HCT116 (cell line): ENCODE results near the gene ATP8B4. TPM values are rescaled to one million over a fixed set of nuclear protein-coding genes. Genes with fewer than 3 reads are reported as not detected.

Experiments
- ATAC-seq: fragments of 200-7000 bp; cut with Tn5 transposase; 2 replicates; pipeline ENCODE4 v1.9.1; 2020; ENCODE audit warnings: mild to moderate bottlenecking, moderate library complexity
- BruUV-seq: library from RNA; stranded (reverse); fragments of 400-500 nt; replicated peaks from 2 replicates; lab custom pipeline; 2021; lab: Mats Ljungman, UMichigan
- CTCF ChIA-PET: fragments of 300-600 bp; sonication (Branson Sonifier 250); formaldehyde crosslinking; loops from one replicate; lab custom pipeline; 2021; ENCODE audit warnings: antibody characterized with exemption; lab: Charles Lee
- POLR2A ChIA-PET: fragments of 300-600, 350-600 bp; sonication (Branson Sonifier 250); formaldehyde crosslinking; loops from one replicate; lab custom pipeline; 2021; ENCODE audit warnings: antibody characterized with exemption; lab: Charles Lee
- RAD21 ChIA-PET, 2 experiments: fragments of 300-600 bp; sonication (Branson Sonifier 250); formaldehyde crosslinking; loops; one replicate each; lab custom pipeline; 2023; ENCODE audit warnings: low total read pairs in 2 of 2; ENCODE audit not compliant: uncharacterized antibody in 2 of 2, unreplicated experiment in 2 of 2, low non-redundant PET in 1 of 2; lab: Charles Lee
- DNase-seq: peaks from one replicate; pipeline ENCODE4 v3.0.0-alpha.2; 2010; ENCODE audit warnings: low read depth, low spot score
- H2AFZ ChIP-seq: fragments of 200-600 bp; shearing (Covaris generic), sonication (generic); 2 replicates; pipeline ENCODE4 v1.6.1; 2017; ENCODE audit warnings: low read depth, mixed run types, mixed read lengths, antibody characterized with exemption, low read length; ENCODE audit not compliant: poor library complexity, severe bottlenecking
- H3K27ac ChIP-seq: 2 replicates; pipeline ENCODE4 v1.5.1; 2012; ENCODE audit warnings: low read depth, low read length
- H3K27me3 ChIP-seq: fragments of 200-600 bp; sonication (generic); 2 replicates; pipeline ENCODE4 v1.6.1; 2016; ENCODE audit warnings: mixed run types, low read length, mixed read lengths; ENCODE audit not compliant: insufficient read depth
- H3K36me3 ChIP-seq, 2 experiments: fragments of 200-500 bp in 1 of 2; fragments of 200-600 bp in 1 of 2; sonication (Bioruptor generic) in 1 of 2; sonication (generic) in 1 of 2; 2 replicates each; pipeline versions ENCODE4 v1.5.1 to v1.6.1; 2014 to 2016; ENCODE audit warnings: low read length in 2 of 2, inconsistent platforms in 1 of 2, mixed read lengths in 1 of 2, mixed run types in 1 of 2; ENCODE audit not compliant: insufficient read depth in 2 of 2, control insufficient read depth in 1 of 2
- H3K4me1 ChIP-seq, 2 experiments: fragments of 200-600 bp in 1 of 2; sonication (generic) in 1 of 2; 2 replicates each; pipeline versions ENCODE4 v1.5.1 to v1.6.1; 2012 to 2017; ENCODE audit warnings: low read length in 2 of 2, inconsistent platforms in 1 of 2, mild to moderate bottlenecking in 1 of 2, mixed read lengths in 1 of 2, mixed run types in 1 of 2, moderate library complexity in 1 of 2; ENCODE audit not compliant: insufficient read depth in 2 of 2, control insufficient read depth in 1 of 2
- H3K4me2 ChIP-seq: fragments of 200-600 bp; sonication (generic); 2 replicates; pipeline ENCODE4 v1.6.1; 2017; ENCODE audit warnings: mixed run types, low read length, mixed read lengths
- H3K4me3 ChIP-seq, 2 experiments: fragments of 200-600 bp in 1 of 2; sonication (generic) in 1 of 2; replicated peaks in 1 of 2; 2 replicates each; pipeline ENCODE4 v1.5.1; 2011 to 2016; ENCODE audit warnings: low read length in 2 of 2, control low read depth in 1 of 2, low read depth in 1 of 2, mild to moderate bottlenecking in 1 of 2, mixed read lengths in 1 of 2, mixed run types in 1 of 2
- H3K79me2 ChIP-seq: fragments of 200-600 bp; sonication (generic); 2 replicates; pipeline ENCODE4 v1.6.1; 2017; ENCODE audit warnings: mild to moderate bottlenecking, mixed run types, low read length, moderate library complexity, mixed read lengths; ENCODE audit not compliant: insufficient read depth
- H3K9ac ChIP-seq: fragments of 200-600 bp; sonication (generic); 2 replicates; pipeline ENCODE4 v1.6.1; 2016; ENCODE audit warnings: low read length, mixed read lengths
- H3K9me2 ChIP-seq: fragments of 200-600 bp; sonication (generic), shearing (Covaris generic); 2 replicates; pipeline ENCODE4 v1.6.1; 2017; ENCODE audit warnings: mixed run types, mild to moderate bottlenecking, moderate library complexity; ENCODE audit not compliant: insufficient read depth
- H3K9me3 ChIP-seq, 2 experiments: fragments of 200-500 bp in 1 of 2; fragments of 200-600 bp in 1 of 2; sonication (Bioruptor generic) in 1 of 2; sonication (generic) in 1 of 2; 2 replicates each; pipeline ENCODE4 v1.6.1; 2014 to 2017; ENCODE audit warnings: low read length in 2 of 2, mixed read lengths in 2 of 2, inconsistent platforms in 1 of 2, low read depth in 1 of 2, mild to moderate bottlenecking in 1 of 2, mixed run types in 1 of 2, moderate library complexity in 1 of 2; ENCODE audit not compliant: control insufficient read depth in 1 of 2, insufficient read depth in 1 of 2
- H4K20me1 ChIP-seq: fragments of 200-600 bp; sonication (generic), shearing (Covaris generic); 2 replicates; pipeline ENCODE4 v1.6.1; 2017; ENCODE audit warnings: mixed run types, mild to moderate bottlenecking, moderate library complexity; ENCODE audit not compliant: insufficient read depth
- CBX3 ChIP-seq: IDR thresholded peaks from 2 replicates; pipeline ENCODE4 v1.6.1; 2012; ENCODE audit warnings: low read depth
- CEBPB ChIP-seq: IDR thresholded peaks from 2 replicates; pipeline ENCODE4 v1.6.1; 2012; ENCODE audit warnings: low read depth
- EGR1 ChIP-seq: IDR thresholded peaks from 2 replicates; pipeline ENCODE4 v1.6.1; 2012; ENCODE audit warnings: low read depth
- ELF1 ChIP-seq: IDR thresholded peaks from 2 replicates; pipeline ENCODE4 v1.6.1; 2012; ENCODE audit warnings: low read depth, borderline replicate concordance
- EZH2 ChIP-seq: fragments of 200-600 bp; sonication (generic); IDR thresholded peaks from 2 replicates; pipeline ENCODE4 v1.6.1; 2017; ENCODE audit warnings: antibody characterized with exemption, mixed run types
- FOSL1 ChIP-seq: IDR thresholded peaks from 2 replicates; pipeline ENCODE4 v1.6.1; 2012; ENCODE audit warnings: low read depth
- POLR2A ChIP-seq: IDR thresholded peaks from 2 replicates; pipeline ENCODE4 v1.7.0; 2011; ENCODE audit warnings: borderline replicate concordance; ENCODE audit not compliant: insufficient read depth, insufficient read length; ENCODE audit errors: extremely low read depth
- POLR2AphosphoS5 ChIP-seq: IDR thresholded peaks from 2 replicates; pipeline ENCODE4 v1.6.1; 2011; ENCODE audit warnings: mild to moderate bottlenecking, low read depth, low read length, moderate library complexity
- RAD21 ChIP-seq: IDR thresholded peaks from 2 replicates; pipeline ENCODE4 v1.6.1; 2012; ENCODE audit warnings: low read depth, mild to moderate bottlenecking
- SIN3A ChIP-seq: IDR thresholded peaks from 2 replicates; pipeline ENCODE4 v1.6.1; 2012; ENCODE audit warnings: low read depth
- SP1 ChIP-seq: IDR thresholded peaks from 2 replicates; pipeline ENCODE4 v1.6.1; 2012; ENCODE audit warnings: low read depth
- SRF ChIP-seq: IDR thresholded peaks from 2 replicates; pipeline ENCODE4 v1.6.1; 2012; ENCODE audit warnings: low read depth
- TCF7L2 ChIP-seq: IDR thresholded peaks from 2 replicates; pipeline ENCODE4 v1.7.0; 2011; ENCODE audit warnings: borderline replicate concordance, inconsistent platforms; ENCODE audit not compliant: insufficient read depth, insufficient read length; ENCODE audit errors: extremely low read depth
- YY1 ChIP-seq: IDR thresholded peaks from 2 replicates; pipeline ENCODE4 v1.6.1; 2011; ENCODE audit warnings: low read length, low read depth, moderate library complexity, mild to moderate bottlenecking; ENCODE audit not compliant: insufficient replicate concordance; ENCODE audit errors: extremely low read depth
- ZFX ChIP-seq: fragments of 450-650 bp; IDR thresholded peaks from 2 replicates; pipeline ENCODE4 v1.6.1; 2017
- ZNF274 ChIP-seq: fragments of 200-500 bp; sonication (Bioruptor generic); IDR thresholded peaks from 2 replicates; pipeline ENCODE4 v1.6.1; 2014; ENCODE audit warnings: mild to moderate bottlenecking, low read depth, low read length, inconsistent platforms
- intact Hi-C: fragments of 100-400 bp; cut with micrococcal nuclease; formaldehyde crosslinking; loops from 2 replicates; pipeline ENCODE4 v1.10.0; 2022
- total RNA-seq: library from RNA; stranded (reverse); gene quantifications from one replicate; pipeline ENCODE4 v1.2.1, GENCODE V29; 2021; ENCODE audit not compliant: unreplicated experiment
- TF ChIP-seq, protein P1 (sequence below): IDR thresholded peaks from 2 replicates; pipeline ENCODE4 v1.6.1; 2012; ENCODE audit warnings: low read depth
- TF ChIP-seq, protein P2 (sequence below): IDR thresholded peaks from 2 replicates; pipeline ENCODE4 v1.6.1; 2011; ENCODE audit warnings: mild to moderate bottlenecking, low read length, moderate library complexity; ENCODE audit not compliant: insufficient replicate concordance; ENCODE audit errors: extremely low read depth
- TF ChIP-seq, protein P3 (sequence below): IDR thresholded peaks from 2 replicates; pipeline ENCODE4 v1.6.1; 2012
- TF ChIP-seq, protein P4 (sequence below), 3 experiments: fragments of 200-600 bp in 1 of 3; sonication (generic) in 1 of 3; IDR thresholded peaks in 2 of 3; conservative IDR thresholded peaks in 1 of 3; 2 replicates each; pipeline ENCODE4 v1.5.1; 2012 to 2017; ENCODE audit warnings: low read depth in 2 of 3, low read length in 2 of 3, antibody characterized with exemption in 1 of 3, borderline replicate concordance in 1 of 3, control low read depth in 1 of 3, mild to moderate bottlenecking in 1 of 3, mixed read lengths in 1 of 3, mixed run types in 1 of 3, moderate library complexity in 1 of 3; ENCODE audit not compliant: insufficient read depth in 1 of 3

Gene ATP8B4
- total RNA-seq, 1 experiment from 2014 or later: 0.25 TPM

DNA sequence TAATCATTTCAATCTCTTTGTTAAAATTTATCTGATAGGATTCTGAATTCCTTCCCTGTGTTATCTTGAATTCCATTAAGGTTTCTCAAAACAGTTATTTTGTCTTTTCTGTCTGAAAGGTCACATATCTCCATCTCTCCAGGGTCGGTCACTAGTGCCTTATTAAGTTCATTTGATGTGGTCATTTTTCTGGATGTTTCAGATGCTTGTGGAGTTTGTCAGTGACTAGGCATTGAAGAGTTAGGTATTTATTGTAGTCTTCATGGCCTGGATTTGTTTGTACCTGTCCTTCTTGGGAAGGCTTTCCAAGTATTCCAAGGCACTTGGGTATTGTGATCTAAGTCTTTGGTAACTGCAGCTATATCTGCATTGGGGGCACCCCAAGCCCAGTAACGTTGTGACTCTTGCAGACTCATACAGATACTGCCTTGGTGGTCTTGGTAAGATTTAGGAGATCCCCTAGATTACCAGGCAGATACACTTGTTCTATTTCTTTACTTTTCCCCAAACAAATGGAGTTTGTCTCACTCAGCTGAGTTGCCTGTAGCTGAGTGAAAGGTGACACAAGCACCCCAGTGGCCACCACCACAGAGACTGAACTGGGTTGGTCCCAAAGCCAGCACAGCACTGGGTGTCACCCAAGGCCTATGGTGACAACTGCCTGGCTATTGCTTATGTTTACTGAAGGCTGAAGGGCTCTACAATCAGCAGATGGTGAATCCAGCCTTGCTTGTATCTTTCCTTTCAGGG, 44.1 kb upstream of the ATP8B4 start:
- ChIA-PET POLR2A (no interaction called here), RAD21 (no interaction called here), CTCF (no interaction called here)
- no TSS peak for BruUV-seq
- peak overlapping the region; percentile 68 for H3K4me2 ChIP-seq
- no peak overlapping the region for H2AFZ ChIP-seq
- H3K9ac ChIP-seq: no peak overlapping the region
- peak overlapping the region in 1 of 2 experiments; percentile 3; a peak in 1 of 4 replicates for H3K4me3 ChIP-seq
- H3K9me2 ChIP-seq: no peaks in the 10 kb centered on the region
- no peaks in the 10 kb centered on the region for H3K36me3 ChIP-seq
- H3K4me1 ChIP-seq: peaks cover 10 to 33% of the 10 kb centered on the region in 2 experiments
- H3K79me2 ChIP-seq: no peaks in the 10 kb centered on the region
- no peaks in the 10 kb centered on the region for H3K9me3 ChIP-seq
- ATAC-seq (peak; percentile 92), DNase-seq (peak; percentile 69)
- intact Hi-C loops: no loop called here
- no peaks in the 10 kb centered on the region for H3K27me3 ChIP-seq
- peak overlapping the region; percentile 58; the same call in 1 of the 2 replicates for H3K27ac ChIP-seq
- H4K20me1 ChIP-seq: no peaks in the 10 kb centered on the region
- TF ChIP-seq, protein P1, sequence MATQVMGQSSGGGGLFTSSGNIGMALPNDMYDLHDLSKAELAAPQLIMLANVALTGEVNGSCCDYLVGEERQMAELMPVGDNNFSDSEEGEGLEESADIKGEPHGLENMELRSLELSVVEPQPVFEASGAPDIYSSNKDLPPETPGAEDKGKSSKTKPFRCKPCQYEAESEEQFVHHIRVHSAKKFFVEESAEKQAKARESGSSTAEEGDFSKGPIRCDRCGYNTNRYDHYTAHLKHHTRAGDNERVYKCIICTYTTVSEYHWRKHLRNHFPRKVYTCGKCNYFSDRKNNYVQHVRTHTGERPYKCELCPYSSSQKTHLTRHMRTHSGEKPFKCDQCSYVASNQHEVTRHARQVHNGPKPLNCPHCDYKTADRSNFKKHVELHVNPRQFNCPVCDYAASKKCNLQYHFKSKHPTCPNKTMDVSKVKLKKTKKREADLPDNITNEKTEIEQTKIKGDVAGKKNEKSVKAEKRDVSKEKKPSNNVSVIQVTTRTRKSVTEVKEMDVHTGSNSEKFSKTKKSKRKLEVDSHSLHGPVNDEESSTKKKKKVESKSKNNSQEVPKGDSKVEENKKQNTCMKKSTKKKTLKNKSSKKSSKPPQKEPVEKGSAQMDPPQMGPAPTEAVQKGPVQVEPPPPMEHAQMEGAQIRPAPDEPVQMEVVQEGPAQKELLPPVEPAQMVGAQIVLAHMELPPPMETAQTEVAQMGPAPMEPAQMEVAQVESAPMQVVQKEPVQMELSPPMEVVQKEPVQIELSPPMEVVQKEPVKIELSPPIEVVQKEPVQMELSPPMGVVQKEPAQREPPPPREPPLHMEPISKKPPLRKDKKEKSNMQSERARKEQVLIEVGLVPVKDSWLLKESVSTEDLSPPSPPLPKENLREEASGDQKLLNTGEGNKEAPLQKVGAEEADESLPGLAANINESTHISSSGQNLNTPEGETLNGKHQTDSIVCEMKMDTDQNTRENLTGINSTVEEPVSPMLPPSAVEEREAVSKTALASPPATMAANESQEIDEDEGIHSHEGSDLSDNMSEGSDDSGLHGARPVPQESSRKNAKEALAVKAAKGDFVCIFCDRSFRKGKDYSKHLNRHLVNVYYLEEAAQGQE: no peak
- TF ChIP-seq TCF7L2 (peak; percentile 81), CBX3 (peak; percentile 57; the same call in 1 of the 2 replicates), YY1 (no peak), POLR2AphosphoS5 (no peak; the same call in 1 of the 2 replicates), RAD21 (no peak), CEBPB (no peak), SP1 (peak; percentile 64), EGR1 (no peak), EZH2 (no peak), SIN3A (peak; percentile 69; the same call in 1 of the 2 replicates), ZNF274 (no peak), ELF1 (no peak), FOSL1 (peak; percentile 46; the same call in 1 of the 2 replicates), SRF (no peak), ZFX (no peak), POLR2A (no peak)
- TF ChIP-seq, protein P2, sequence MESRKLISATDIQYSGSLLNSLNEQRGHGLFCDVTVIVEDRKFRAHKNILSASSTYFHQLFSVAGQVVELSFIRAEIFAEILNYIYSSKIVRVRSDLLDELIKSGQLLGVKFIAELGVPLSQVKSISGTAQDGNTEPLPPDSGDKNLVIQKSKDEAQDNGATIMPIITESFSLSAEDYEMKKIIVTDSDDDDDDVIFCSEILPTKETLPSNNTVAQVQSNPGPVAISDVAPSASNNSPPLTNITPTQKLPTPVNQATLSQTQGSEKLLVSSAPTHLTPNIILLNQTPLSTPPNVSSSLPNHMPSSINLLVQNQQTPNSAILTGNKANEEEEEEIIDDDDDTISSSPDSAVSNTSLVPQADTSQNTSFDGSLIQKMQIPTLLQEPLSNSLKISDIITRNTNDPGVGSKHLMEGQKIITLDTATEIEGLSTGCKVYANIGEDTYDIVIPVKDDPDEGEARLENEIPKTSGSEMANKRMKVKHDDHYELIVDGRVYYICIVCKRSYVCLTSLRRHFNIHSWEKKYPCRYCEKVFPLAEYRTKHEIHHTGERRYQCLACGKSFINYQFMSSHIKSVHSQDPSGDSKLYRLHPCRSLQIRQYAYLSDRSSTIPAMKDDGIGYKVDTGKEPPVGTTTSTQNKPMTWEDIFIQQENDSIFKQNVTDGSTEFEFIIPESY: no peak
- TF ChIP-seq, protein P3, sequence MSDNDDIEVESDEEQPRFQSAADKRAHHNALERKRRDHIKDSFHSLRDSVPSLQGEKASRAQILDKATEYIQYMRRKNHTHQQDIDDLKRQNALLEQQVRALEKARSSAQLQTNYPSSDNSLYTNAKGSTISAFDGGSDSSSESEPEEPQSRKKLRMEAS: no peak
- TF ChIP-seq, protein P4, sequence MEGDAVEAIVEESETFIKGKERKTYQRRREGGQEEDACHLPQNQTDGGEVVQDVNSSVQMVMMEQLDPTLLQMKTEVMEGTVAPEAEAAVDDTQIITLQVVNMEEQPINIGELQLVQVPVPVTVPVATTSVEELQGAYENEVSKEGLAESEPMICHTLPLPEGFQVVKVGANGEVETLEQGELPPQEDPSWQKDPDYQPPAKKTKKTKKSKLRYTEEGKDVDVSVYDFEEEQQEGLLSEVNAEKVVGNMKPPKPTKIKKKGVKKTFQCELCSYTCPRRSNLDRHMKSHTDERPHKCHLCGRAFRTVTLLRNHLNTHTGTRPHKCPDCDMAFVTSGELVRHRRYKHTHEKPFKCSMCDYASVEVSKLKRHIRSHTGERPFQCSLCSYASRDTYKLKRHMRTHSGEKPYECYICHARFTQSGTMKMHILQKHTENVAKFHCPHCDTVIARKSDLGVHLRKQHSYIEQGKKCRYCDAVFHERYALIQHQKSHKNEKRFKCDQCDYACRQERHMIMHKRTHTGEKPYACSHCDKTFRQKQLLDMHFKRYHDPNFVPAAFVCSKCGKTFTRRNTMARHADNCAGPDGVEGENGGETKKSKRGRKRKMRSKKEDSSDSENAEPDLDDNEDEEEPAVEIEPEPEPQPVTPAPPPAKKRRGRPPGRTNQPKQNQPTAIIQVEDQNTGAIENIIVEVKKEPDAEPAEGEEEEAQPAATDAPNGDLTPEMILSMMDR (IDR thresholded peaks at IDR 0.05 in 2 of 3, conservative IDR thresholded peaks at IDR 0.05 in 1 of 3; ENCODE audit: borderline replicate concordance in 1 of 3, insufficient read depth in 1 of 3, low read depth in 2 of 3, low read length in 2 of 3): no peak
